Left cardiac atrium (tissue), 4 donors: ENCODE results near the gene CBFA2T3. TPM values are rescaled to one million over a fixed set of nuclear protein-coding genes. Genes with fewer than 3 reads are reported as not detected.
"Not testable (repeated sequence)": the region's sequence is repeated elsewhere in the genome, so short reads cannot be mapped to it uniquely, and the experiment has no call there.

Experiments used
- ATAC-seq, 2 donors: fragments of 200-7000 bp; cut with Tn5 transposase; one replicate each; pipeline ENCODE4 v1.9.1; 2020; ENCODE audit warnings: mild to moderate bottlenecking in 2 of 2, moderate library complexity in 2 of 2
- DNase-seq: peaks from one replicate; pipeline ENCODE4 v3.0.0-alpha.2; 2020
- intact Hi-C, 2 donors: fragments of 100-400 bp; cut with DNase I; formaldehyde crosslinking; loops; one replicate each; pipeline versions ENCODE4 v1.14.1 to v1.15.1; 2022 to 2023
- total RNA-seq, 2 donors: library from RNA; stranded (reverse); fragmentation: NEBNext Ultra II Directional; extraction: Animal tissue kit (Norgen Biotek cat#: 25700); gene quantifications; one replicate each; pipeline ENCODE4 v1.2.1, GENCODE V29; 2021
- donor health status: DM: no; HTN: yes; CAD: no.
- donor health status: DM: no; HTN: yes; CAD: no; lungs with severe emphysema.
- donor health status: DM: yes; HTN: yes; CAD: no.
- donor health status: Dilated cardiomyopathy.

Gene CBFA2T3
- total RNA-seq, 2 donors from 2014 or later: 6.5 to 6.6 TPM

DNA sequence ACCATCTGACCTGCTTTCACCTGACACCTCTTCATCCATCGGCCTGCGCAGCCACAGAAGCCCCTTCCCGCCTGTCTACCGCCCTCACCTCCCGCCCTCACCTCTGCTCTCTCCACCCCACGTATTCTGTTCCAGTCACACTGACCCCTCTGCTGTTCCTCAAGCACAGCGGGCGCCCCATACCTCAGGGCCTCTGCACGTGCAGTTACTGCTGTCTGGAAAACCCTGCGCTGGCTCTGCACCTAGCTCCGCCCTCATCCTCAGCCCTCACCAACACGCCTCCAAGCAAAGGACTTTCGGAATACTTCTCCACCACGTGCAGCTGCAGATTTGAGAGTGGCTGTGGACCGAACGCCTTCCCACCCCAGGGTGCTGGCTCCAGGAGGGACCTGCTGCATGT, 85.9 kb downstream of the CBFA2T3 start:
- ATAC-seq: no peak
- no peak for DNase-seq
- intact Hi-C loops: no loop called here

DNA sequence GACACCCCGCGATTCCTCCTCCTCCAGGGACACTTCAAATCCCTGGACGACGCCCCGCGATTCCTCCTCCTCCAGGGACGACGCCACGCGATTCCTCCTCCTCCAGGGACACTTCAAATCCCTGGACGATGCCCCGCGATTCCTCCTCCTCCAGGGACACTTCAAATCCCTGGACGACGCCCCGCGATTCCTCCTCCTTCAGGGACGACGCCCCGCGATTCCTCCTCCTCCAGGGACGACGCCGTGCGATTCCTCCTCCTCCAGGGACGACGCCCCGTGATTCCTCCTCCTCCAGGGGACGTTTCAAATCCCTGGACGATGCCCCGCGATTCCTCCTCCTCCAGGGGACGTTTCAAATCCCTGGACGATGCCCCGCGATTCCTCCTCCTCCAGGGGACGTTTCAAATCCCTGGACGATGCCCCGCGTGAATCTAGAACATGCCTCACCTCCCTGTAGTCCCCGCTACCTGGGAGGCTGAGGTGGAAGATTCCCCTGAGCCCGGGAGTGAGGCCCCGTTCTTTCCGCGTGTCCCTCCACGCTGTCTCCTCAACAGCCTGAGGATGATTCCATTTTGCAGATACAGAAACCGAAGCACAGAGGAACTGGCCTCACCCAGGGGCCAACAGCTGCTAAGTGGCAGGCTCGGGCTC, 87.2 kb downstream of the CBFA2T3 start:
- DNase-seq, ATAC-seq: not testable (repeated sequence)
- intact Hi-C loops: loop anchor here in 1 of 2 donors (10.0 kb wide), 1 partner anchor 45 kb away; no protein-coding TSS in a partner anchor

DNA sequence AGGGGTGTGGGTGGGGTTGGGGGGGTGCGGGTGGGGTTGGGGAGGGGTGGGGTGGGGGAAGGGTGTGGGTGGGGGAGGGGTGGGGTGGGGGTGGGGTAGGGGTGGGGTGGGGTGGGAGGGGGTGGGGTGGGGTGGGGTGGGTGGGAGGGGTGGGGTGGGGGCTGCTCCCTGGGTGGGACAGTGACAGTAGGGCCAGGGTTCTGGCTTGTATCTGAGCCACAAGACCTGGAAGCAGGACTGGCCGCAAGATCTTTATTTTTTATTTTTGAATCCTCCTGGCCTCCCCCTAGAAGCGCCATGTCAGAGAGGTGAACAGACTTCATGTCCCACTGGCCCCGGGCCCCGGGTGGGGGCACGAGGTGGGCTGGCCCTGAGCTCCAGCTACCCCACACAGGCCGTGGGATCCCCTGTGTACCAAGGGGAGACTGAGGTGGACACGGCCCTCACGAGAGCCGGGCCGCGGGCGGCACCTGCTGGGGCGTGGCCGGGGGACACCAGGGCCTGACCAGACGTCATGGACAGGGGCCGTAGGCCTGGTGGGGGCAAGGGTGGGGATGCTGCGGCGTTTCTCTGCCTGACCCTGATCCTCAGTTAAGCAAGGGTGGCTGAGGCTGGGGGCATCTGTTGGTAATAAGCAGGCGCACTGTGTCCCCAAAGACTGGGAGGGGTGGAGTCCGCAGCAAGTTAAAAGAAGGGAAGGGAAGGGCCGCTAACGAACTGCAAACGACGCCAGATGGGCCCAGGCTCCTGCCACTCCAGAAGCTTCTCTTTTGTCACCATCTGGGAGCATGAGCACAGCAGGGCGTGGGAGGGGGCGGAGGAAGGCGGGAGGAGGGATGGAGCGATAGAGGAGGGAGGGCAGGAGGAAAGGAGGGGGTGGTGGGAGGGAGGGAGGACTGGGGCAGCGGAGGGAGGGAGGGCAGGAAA, 88.3 kb downstream of the CBFA2T3 start:
- ATAC-seq: no peak
- peak; percentile 60 for DNase-seq
- intact Hi-C loops: loop anchor here in 1 of 2 donors (10.0 kb wide), 1 partner anchor 46 kb away; no protein-coding TSS in a partner anchor

DNA sequence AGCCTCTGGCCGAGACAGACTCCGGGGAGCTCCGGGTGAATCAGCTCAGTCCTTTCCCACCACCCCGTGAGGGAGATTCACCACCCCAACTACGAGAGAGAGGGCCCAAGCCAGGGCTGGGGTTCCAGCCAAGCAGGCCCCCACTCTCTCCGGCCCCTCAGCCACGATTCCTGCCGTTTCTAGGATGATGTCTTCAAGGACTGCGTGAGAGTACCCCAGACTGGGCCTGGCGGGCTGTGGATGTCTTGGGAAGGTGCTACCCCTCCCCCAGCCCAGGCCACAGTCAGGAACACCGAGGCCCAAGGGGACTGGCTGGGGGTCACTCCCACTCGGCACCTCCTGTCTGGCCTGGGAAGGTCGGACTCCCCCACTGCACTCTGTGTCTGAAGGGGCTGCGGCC, 89.0 kb downstream of the CBFA2T3 start:
- DNase-seq (no peak), ATAC-seq (no peak)
- intact Hi-C loops: loop anchor here in 1 of 2 donors (10.0 kb wide), 1 partner anchor 47 kb away; no protein-coding TSS in a partner anchor

GRCh38 chr16:88886845-88887521, 90.0 kb downstream of the CBFA2T3 start:
- DNase-seq: peak; percentile 85
- ATAC-seq: peak; percentile 82 to 84
- intact Hi-C loops: loop anchor here in 1 of 2 donors (10.0 kb wide), 1 partner anchor 48 kb away; no protein-coding TSS in a partner anchor

- ATAC-seq: peak; percentile 1 to 14
- DNase-seq: no peak
- intact Hi-C loops: loop anchor here in 1 of 2 donors (10.0 kb wide), 1 partner anchor 48 kb away; no protein-coding TSS in a partner anchor
Observed at GRCh38 chr16:88886420-88886844, 90.6 kb downstream of the CBFA2T3 start.

GRCh38 chr16:88885693-88886280, 91.2 kb downstream of the CBFA2T3 start:
- intact Hi-C loops: loop anchor here in 1 of 2 donors (10.0 kb wide), 1 partner anchor 49 kb away; no protein-coding TSS in a partner anchor
- no peak for ATAC-seq
- DNase-seq: no peak

- no peak for DNase-seq
- ATAC-seq: no peak
- intact Hi-C loops: loop anchor here in 1 of 2 donors (10.0 kb wide), 1 partner anchor 50 kb away; no protein-coding TSS in a partner anchor
Observed at GRCh38 chr16:88884569-88885271, 92.3 kb downstream of the CBFA2T3 start.

DNA sequence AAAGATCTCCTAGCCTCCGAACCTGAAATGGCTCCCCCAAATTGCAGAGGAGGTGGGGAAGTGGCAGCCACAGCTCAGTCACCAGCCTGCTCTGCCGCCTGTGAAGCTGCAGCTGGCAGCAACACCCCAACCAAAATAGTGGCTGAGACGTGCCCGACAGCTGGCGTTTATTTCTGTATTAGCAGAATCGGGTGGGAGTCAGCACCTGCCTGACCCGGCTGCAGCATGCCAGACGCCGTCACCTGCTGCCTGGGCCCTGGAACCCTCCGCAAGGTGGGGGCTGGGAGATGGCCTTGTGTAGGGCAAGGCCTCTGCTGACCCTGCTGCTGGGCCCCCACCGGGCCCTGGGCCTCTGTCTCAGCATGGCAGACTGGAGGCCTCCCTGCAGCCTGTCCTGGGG, 93.1 kb downstream of the CBFA2T3 start:
- no peak for ATAC-seq
- intact Hi-C loops: loop anchor here in 1 of 2 donors (10.0 kb wide), 1 partner anchor 51 kb away; no protein-coding TSS in a partner anchor
- no peak for DNase-seq

DNA sequence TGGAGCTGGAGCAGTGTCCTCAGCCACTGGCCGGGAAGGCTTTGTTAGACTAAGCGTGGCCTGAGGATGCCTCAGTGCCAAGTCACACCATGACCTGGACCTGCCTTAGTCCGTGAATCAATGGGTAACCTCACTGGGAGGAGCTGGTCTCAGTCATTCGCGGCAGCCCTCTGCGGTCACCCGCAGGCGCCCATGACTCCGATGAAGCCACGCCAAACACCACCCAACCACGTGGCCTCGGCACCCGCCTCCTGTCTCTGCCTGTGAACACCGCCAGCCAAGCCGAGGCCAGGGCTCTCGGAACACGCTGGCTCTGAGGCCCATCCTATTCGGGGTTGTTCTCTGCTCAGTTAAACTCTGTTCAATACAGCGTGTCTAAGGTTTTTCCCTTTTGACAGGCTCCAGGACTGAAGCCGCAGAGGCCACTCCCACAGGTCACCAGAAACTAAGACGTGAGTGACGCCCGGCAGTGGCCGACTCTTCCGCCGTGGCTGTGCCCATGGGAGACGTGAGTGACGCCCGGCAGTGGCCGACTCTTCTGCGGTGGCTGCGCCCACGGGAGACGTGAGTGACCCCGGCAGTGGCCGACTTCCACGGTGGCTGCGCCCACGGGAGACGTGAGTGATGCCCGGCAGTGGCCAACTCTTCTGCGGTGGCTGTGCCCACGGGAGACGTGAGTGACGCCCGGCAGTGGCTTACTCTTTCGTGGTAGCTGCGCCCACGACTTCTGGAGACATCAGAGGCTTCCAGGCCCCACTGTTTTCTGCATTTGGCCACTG, 93.7 kb downstream of the CBFA2T3 start:
- ATAC-seq (no peak), DNase-seq (no peak)
- intact Hi-C loops: loop anchor here in 1 of 2 donors (10.0 kb wide), 1 partner anchor 51 kb away; no protein-coding TSS in a partner anchor

- intact Hi-C loops: loop anchor here in 1 of 2 donors (10.0 kb wide), 1 partner anchor 52 kb away; no protein-coding TSS in a partner anchor
- DNase-seq (no peak), ATAC-seq (no peak)
Observed at GRCh38 chr16:88882358-88883030, 94.5 kb downstream of the CBFA2T3 start.

DNA sequence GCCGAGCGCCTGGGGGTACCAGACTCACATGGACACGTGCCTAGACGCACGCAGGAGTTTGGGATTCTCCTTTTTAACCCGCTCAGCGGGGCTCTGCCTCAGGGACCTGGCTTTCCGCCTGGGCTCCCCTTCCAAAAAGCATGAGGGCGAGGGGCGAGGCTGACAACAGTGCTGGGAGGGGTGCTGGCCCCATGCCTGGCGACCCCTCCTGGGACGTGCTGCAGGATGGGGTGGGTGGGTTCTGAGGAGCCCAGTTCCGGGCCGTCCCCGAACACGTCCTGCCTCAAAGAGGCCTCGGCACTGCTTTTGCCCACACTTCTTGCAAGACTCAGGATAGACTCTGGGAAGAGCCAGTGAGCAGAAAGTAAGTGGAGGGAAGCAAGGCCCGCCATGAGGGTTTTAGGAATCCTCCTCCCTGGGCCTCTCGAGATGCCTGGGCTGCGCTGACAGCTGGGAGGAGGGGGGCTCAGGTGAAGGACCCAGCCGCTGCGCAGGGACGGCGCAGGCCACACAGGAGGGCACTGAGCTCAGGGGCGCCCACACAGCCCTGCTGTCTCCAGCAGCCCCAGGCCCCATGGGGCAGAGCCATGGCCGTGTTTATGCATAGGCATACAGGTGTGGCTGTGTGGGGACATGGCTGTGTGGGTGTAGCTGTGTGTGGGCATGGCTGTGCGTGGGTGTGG, 95.2 kb downstream of the CBFA2T3 start:
- DNase-seq (no peak), ATAC-seq (no peak)
- intact Hi-C loops: loop anchor here in 1 of 2 donors (10.0 kb wide), 1 partner anchor 53 kb away; no protein-coding TSS in a partner anchor

- DNase-seq (no peak), ATAC-seq (no peak)
- intact Hi-C loops: loop anchor here in 1 of 2 donors (10.0 kb wide), 1 partner anchor 54 kb away; no protein-coding TSS in a partner anchor
Observed at GRCh38 chr16:88881007-88881615, 95.9 kb downstream of the CBFA2T3 start.

DNA sequence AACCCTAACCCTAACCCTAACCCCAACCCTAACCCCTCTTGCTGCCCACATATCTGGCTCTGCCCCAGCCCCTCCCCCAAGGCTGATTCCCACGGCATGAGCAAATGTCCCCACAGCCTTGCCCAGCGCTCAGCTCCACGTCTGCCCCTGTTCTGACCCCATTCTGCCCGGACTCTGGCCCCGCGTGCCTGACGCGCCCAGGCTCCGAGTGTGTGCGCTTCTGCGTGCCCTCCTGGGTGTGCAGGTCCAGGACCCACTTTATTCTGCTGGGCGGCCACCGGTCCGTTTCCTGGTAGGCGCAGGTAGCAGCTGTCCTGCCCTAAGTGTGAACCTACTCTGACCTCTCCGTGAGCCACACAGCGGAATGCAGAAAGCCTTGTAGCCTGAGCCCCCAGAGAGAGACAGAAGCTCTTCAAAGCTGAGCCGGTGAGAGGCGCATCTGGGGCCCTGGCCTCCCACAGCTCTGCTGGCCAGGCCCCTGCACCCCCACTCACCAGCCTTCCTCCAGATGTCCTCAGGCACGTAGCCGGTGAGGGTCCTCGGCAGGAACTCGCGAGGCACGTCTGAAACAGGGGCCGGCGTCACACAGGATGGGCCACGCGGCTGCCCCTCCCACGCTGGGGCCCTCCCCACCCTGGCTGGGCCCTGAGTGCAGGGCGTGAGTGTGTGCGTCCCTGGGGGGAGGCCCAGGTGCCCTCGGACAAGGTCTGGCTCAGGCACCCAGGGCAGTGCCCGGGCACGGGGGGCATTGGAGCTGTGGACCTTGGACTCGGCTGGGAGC, 96.6 kb downstream of the CBFA2T3 start:
- intact Hi-C loops: loop anchor here in 1 of 2 donors (10.0 kb wide), 1 partner anchor 54 kb away; no protein-coding TSS in a partner anchor
- DNase-seq (no peak), ATAC-seq (no peak)

DNA sequence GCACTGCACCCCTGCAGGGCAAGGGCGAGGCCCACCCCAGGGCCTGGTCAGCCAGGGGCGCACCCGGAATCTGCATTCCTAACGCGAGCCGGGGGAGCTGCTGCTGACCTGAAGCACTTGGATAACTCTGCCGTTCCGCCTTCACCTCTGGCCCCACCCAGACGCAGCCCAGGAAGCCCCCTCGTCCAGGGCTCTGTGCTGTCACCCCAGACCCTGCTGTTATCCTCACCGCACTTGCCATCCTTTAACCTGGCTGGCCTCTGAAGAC, 97.3 kb downstream of the CBFA2T3 start:
- DNase-seq (no peak), ATAC-seq (no peak)
- intact Hi-C loops: loop anchor here in 1 of 2 donors (10.0 kb wide), 1 partner anchor 55 kb away; no protein-coding TSS in a partner anchor
